ENCODE measurements around the gene GALR2.
"Not testable (repeated sequence)": the region's sequence is repeated elsewhere in the genome, so short reads cannot be mapped to it uniquely, and the experiment has no call there.

Gene GALR2

DNA sequence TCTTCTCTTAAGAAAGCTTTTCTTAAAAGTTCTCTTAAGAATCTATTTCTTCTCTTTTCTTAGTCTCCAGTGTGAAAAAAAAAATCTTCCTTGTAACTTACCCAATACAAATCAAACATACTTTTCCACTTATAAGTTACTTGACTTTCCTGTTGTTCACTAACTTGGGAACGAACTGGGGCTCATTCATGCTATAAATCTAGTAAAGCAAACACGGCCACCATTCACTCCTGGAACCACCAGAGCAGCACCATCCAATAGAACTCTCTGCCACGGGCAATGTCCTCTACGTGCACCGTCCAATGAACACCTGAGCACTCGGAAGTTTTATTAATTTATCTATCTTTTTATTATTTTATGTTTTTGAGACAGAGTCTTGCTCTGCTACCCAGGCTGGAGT is 23.0 kb upstream of the GALR2 start:
- no peaks in the 10 kb centered on the region for H3K4me1 ChIP-seq (ENCODE audit: control insufficient read depth, low read depth, low read length)
- H3K4me3 ChIP-seq (ENCODE audit: low read length), result no peak overlapping the region
- no peaks in the 10 kb centered on the region for H3K9me3 ChIP-seq (ENCODE audit: control insufficient read depth, low read depth, low read length)
- H3K27ac ChIP-seq (ENCODE audit: low read length), result no peak overlapping the region
- peaks cover 53% of the 10 kb centered on the region for H3K36me3 ChIP-seq (ENCODE audit: control insufficient read depth, low read depth, low read length)
- H3K27me3 ChIP-seq (ENCODE audit: control insufficient read depth, insufficient read depth, low read length), result no peaks in the 10 kb centered on the region
- H3K9ac ChIP-seq (ENCODE audit: low read length), result no peak overlapping the region

DNA sequence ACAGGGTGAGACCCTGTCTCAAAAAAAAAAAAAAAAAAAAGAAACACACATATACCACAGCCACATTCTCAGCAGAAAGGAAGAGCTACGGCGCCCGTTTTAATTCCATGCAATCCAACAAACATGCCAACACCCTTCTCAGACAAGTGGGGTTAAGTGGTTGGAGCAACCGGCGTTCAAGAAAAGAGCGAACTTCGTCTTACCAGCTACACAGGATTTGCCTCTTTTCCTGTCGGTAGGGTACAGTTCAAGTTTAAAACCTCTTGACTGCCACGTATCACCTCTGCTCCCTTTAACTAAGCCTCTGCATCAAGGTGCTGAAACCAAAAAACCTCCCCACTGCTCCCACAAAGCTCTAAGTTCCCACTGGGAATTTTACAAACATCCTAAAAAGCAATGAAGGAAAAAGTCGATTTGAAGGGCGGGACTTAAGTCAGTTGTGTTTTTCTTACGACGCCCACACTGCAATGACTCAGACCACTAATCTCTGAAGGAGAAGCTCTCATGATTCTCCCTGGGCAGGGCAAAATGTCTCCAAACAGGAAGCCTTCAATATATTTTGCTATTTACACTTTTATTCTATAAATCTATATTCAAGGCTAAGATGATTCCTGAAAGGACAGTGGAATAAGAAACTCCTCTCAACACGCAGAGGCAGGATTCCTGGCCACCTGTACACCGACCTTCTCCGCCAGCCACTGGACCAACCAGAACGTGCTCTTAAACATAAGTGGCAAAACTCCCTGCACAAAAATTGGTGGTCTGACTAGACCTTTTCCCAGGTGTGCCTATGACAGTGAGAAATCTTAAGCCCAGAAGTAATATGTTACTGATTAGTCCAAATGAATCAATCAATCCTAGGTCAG is 21.1 kb upstream of the GALR2 start:
- Histone ChIP-seq H3K27me3 (ENCODE audit: control insufficient read depth, insufficient read depth, low read length) (no peaks in the 10 kb centered on the region), H3K9me3 (ENCODE audit: control insufficient read depth, low read depth, low read length) (no peaks in the 10 kb centered on the region), H3K9ac (ENCODE audit: low read length) (no peak overlapping the region), H3K36me3 (ENCODE audit: control insufficient read depth, low read depth, low read length) (peaks cover 57% of the 10 kb centered on the region), H3K27ac (ENCODE audit: low read length) (no peak overlapping the region), H3K4me1 (ENCODE audit: control insufficient read depth, low read depth, low read length) (no peaks in the 10 kb centered on the region), H3K4me3 (ENCODE audit: low read length) (no peak overlapping the region)

DNA sequence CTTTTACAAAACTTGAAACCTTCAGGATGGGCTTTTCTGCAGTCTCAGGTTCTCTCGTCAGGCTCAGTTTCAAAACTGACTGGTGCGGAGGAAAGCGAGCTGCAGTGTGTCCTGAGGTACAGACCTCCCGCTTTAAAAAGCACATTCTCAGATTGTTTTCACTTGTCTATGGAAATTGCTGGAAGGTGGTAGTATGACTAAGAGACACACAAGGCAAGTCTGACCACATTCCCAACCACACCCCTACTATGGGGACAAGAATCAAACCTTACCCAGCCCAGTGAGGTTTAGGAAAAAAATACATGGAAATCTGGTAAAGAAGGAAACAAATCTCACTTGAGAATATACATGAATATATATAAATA is 20.5 kb upstream of the GALR2 start:
- peaks cover 57% of the 10 kb centered on the region for H3K36me3 ChIP-seq (ENCODE audit: control insufficient read depth, low read depth, low read length)
- H3K27ac ChIP-seq (ENCODE audit: low read length), result no peak overlapping the region
- H3K4me3 ChIP-seq (ENCODE audit: low read length), result no peak overlapping the region
- H3K9ac ChIP-seq (ENCODE audit: low read length), result no peak overlapping the region
- H3K9me3 ChIP-seq (ENCODE audit: control insufficient read depth, low read depth, low read length), result no peaks in the 10 kb centered on the region
- no peaks in the 10 kb centered on the region for H3K4me1 ChIP-seq (ENCODE audit: control insufficient read depth, low read depth, low read length)
- no peaks in the 10 kb centered on the region for H3K27me3 ChIP-seq (ENCODE audit: control insufficient read depth, insufficient read depth, low read length)

DNA sequence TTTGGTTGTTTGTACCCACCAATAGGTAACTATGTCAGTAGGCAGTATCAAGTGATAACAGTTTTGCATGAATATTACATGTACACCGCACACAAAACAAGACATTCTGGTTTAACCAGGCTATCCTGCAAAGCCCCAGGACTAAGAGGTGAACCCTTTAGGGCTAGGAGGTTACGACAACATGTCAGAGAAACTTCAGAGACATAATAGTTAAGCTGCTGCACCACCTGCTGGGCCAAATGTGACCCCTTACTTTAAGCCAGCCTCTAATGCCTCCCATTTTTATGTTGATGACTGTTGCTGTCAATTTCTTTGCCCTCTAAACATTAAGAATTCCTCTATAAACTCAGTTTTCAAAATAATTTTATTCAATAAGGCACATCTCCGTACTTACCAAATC is 17.7 kb upstream of the GALR2 start:
- Histone ChIP-seq H3K9me3 (ENCODE audit: control insufficient read depth, low read depth, low read length) (no peaks in the 10 kb centered on the region), H3K27ac (ENCODE audit: low read length) (no peak overlapping the region), H3K4me1 (ENCODE audit: control insufficient read depth, low read depth, low read length) (no peaks in the 10 kb centered on the region), H3K36me3 (ENCODE audit: control insufficient read depth, low read depth, low read length) (peaks cover 63% of the 10 kb centered on the region), H3K4me3 (ENCODE audit: low read length) (no peak overlapping the region), H3K9ac (ENCODE audit: low read length) (no peak overlapping the region), H3K27me3 (ENCODE audit: control insufficient read depth, insufficient read depth, low read length) (no peaks in the 10 kb centered on the region)

DNA sequence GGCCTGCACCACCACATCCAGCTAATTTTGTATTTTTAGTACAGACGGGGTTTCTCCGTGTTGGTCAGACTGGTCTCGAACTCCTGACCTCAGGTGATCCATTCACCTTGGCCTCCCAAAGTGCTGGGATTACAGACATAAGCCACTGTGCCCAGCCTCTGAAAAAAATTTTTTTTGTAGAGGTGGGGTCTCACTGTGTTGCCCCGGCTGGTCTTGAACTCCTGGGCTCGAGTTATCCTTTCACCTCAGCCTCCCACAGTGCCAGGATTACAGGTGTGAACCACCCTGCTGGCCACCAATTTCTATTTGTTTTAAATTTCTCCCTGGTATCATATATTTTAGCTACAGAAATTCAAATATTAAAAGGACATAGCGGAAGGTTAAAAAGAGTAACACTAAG is 16.3 kb upstream of the GALR2 start:
- not testable (repeated sequence) for H3K27ac ChIP-seq (ENCODE audit: low read length); H3K4me1 ChIP-seq (ENCODE audit: control insufficient read depth, low read depth, low read length); H3K27me3 ChIP-seq (ENCODE audit: control insufficient read depth, insufficient read depth, low read length); H3K9me3 ChIP-seq (ENCODE audit: control insufficient read depth, low read depth, low read length); H3K9ac ChIP-seq (ENCODE audit: low read length); H3K4me3 ChIP-seq (ENCODE audit: low read length)
- H3K36me3 ChIP-seq (ENCODE audit: control insufficient read depth, low read depth, low read length), result peaks cover 67% of the 10 kb centered on the region

DNA sequence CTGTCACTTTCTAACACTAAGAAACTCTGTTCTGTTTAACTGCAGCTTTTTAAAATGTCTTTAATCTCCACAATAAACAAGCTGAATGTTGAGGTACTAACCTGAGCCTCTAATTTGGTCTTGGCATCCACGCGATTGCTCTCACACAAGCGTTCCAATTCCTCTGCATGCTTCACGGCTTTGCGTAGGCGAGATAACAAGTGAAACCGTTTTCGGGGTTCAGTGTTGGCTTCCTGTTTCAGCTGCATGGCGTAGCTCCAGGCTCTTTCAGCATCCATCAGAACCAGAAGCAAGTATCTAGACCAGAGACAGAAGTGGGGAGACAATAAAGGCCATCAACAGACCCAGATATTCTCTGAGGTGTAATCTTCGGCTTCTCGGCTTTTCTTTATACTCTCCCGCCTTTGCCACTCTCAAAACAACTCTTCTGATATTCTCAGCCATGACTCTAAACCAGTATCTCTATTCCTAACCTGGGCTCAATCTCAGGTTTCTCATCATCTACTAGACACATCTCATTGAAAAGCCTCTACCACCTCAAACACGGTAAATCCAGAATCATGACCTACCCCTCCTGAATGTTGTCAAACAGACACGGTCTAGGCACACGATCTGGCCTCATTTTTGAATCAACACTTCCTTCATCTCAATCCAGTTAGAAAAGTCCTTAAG is 10.6 kb upstream of the GALR2 start:
- Histone ChIP-seq H3K9me3 (ENCODE audit: control insufficient read depth, low read depth, low read length) (no peaks in the 10 kb centered on the region), H3K27ac (ENCODE audit: low read length) (no peak overlapping the region), H3K4me1 (ENCODE audit: control insufficient read depth, low read depth, low read length) (no peaks in the 10 kb centered on the region), H3K27me3 (ENCODE audit: control insufficient read depth, insufficient read depth, low read length) (no peaks in the 10 kb centered on the region), H3K4me3 (ENCODE audit: low read length) (no peak overlapping the region), H3K9ac (ENCODE audit: low read length) (no peak overlapping the region), H3K36me3 (ENCODE audit: control insufficient read depth, low read depth, low read length) (peaks cover 81% of the 10 kb centered on the region)

DNA sequence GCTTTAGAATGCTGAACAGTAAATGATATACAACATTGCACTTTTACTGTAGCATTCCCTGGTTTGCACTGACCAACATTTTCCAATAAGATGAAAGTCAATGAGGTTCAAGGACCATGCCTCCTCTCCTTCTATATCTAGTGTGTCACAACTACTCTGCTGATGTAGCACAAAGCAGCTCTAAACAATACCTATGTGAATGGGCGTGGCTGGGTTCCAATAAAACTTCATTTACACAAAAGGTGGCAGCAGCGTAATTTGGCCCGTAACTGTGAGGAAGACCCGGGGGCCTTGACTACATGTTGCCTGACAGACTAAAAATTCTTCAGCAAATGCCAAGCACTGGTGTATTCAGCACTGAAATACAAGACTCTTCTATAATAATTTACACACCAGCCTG is 8.8 kb upstream of the GALR2 start:
- H3K36me3 ChIP-seq (ENCODE audit: control insufficient read depth, low read depth, low read length), result peaks cover 71% of the 10 kb centered on the region
- H3K4me3 ChIP-seq (ENCODE audit: low read length), result no peak overlapping the region
- no peak overlapping the region for H3K9ac ChIP-seq (ENCODE audit: low read length)
- peaks cover under 1% of the 10 kb centered on the region for H3K4me1 ChIP-seq (ENCODE audit: control insufficient read depth, low read depth, low read length)
- H3K9me3 ChIP-seq (ENCODE audit: control insufficient read depth, low read depth, low read length), result no peaks in the 10 kb centered on the region
- H3K27ac ChIP-seq (ENCODE audit: low read length), result no peak overlapping the region
- no peaks in the 10 kb centered on the region for H3K27me3 ChIP-seq (ENCODE audit: control insufficient read depth, insufficient read depth, low read length)

DNA sequence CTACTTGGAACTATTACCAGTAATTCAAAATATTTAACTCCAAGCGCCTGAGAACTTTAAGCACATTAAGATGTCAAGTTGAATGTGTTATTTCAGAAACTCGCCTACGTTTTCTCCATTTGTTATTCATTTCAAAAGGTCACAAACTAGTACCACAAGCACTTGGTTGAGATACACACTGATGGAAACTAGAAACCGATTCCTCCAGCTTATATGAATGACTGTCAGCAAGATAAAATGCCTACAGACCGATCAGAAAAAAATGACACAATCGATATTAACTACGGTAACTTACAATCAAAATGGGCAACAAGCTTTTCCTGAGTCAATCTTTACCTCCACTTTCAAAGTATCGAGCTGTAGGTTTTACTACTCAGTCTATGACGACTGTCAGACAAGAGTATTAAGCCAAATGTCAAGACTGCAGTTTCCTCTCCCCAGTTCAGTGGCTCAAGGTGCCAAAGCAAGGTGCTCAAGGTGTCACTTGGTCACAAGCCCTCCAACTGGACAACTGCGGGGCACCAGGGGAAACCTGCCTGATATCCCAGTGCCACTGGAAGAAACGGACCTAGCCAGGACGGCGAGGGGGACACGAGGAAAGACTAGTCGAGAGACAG is 2.9 kb upstream of the GALR2 start:
- peak overlapping the region; percentile 95 for H3K4me3 ChIP-seq (ENCODE audit: low read length)
- peak overlapping the region; percentile 47 for H3K27ac ChIP-seq (ENCODE audit: low read length)
- no peaks in the 10 kb centered on the region for H3K9me3 ChIP-seq (ENCODE audit: control insufficient read depth, low read depth, low read length)
- peaks cover 19% of the 10 kb centered on the region for H3K4me1 ChIP-seq (ENCODE audit: control insufficient read depth, low read depth, low read length)
- H3K27me3 ChIP-seq (ENCODE audit: control insufficient read depth, insufficient read depth, low read length), result peaks cover 40% of the 10 kb centered on the region
- H3K36me3 ChIP-seq (ENCODE audit: control insufficient read depth, low read depth, low read length), result peaks cover 21% of the 10 kb centered on the region
- H3K9ac ChIP-seq (ENCODE audit: low read length), result peak overlapping the region; percentile 88

DNA sequence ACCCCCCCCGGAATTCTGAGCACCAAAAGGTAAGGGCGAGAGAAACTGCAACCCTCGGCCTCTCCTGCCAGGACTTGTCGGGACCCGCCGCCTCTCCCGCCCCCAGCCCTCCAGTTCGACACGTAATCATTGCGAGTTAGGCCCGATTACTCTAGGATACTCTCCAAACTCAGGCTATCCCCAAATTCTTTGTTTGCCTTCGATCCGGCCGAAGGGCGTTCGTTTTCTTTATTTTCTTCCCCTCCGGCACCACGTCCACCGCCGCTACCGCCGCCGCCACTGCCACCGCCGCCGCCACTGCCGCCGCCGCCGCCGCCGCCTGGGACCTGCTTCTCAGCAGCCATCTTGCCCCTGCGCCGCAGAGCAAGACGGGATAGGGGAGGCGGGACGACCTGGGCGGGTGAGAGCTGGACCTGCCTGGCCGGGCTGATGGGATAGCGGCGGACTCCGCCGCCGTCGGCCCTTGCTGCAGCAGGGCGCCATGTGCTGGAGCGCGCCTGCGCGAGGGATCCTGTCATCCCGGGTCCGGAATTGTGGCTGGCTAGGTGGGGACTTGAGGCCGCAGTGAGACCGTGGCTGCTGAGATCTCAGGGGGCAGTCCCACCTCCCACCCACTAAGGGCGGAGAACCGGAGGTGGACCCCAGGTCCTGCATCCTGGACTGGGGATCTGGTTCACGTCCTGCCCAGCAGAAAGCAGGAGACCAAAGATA is 2.3 kb upstream of the GALR2 start, which contains the start of gene SRP68:
Gene SRP68, minus strand, starts transcription at position 370 of the 711 bp plus-strand sequence. Its CDS starts 26 bp downstream, at position 344.
- H3K9ac ChIP-seq (ENCODE audit: low read length), result peak within 1 kb of the TSS; percentile 88
- H3K4me1 ChIP-seq (ENCODE audit: control insufficient read depth, low read depth, low read length), result peaks cover 24% of the 10 kb centered on the region
- no peaks in the 10 kb centered on the region for H3K9me3 ChIP-seq (ENCODE audit: control insufficient read depth, low read depth, low read length)
- peak within 1 kb of the TSS; percentile 47 for H3K27ac ChIP-seq (ENCODE audit: low read length)
- peaks cover 15% of the 10 kb centered on the region for H3K36me3 ChIP-seq (ENCODE audit: control insufficient read depth, low read depth, low read length)
- H3K4me3 ChIP-seq (ENCODE audit: low read length), result peak within 1 kb of the TSS; percentile 95
- peaks cover 46% of the 10 kb centered on the region for H3K27me3 ChIP-seq (ENCODE audit: control insufficient read depth, insufficient read depth, low read length)

DNA sequence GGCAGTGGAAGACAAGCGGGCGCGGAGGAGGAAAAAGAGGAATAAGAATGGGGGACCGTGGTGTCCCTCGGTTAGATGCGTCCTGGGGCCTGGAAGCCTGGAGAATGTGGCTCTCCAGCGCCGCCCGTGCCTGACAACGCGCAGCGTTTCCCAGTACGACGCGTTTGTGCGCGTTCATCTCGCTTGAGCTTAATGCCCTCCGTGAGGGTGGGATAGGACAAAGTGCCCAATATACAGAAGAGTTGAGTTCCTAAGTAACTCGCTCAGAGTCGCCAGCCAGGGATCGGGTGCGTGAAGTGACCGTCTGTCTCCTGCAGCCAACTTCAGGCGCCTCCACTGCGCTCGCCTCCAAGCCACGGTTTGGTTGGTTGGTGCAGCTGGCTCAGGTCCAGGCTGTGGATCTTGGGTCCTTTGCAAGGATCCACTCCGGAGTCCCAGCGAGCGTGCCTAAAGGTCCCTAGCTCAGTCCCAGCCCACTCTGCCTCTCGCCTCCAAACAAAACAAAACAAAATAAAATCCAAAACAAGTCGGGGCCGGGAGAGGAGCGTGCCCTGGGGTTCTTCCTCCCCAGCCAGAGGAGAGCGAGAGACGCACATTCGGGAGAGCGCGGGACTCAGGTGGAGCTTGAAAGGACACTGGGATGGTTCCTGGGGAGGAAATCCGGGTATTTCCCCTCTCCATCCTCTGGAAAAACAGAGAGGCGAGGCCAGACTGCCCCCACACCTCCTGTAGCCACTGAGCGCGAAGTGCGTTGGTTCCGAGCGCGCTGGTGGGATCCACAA is 974 bp downstream of the GALR2 start:
- no peaks in the 10 kb centered on the region for H3K9me3 ChIP-seq (ENCODE audit: control insufficient read depth, low read depth, low read length)
- H3K4me3 ChIP-seq (ENCODE audit: low read length), result peak overlapping the region; percentile 36
- peaks cover 79% of the 10 kb centered on the region for H3K27me3 ChIP-seq (ENCODE audit: control insufficient read depth, insufficient read depth, low read length)
- no peak overlapping the region for H3K27ac ChIP-seq (ENCODE audit: low read length)
- H3K9ac ChIP-seq (ENCODE audit: low read length), result no peak overlapping the region
- no peaks in the 10 kb centered on the region for H3K36me3 ChIP-seq (ENCODE audit: control insufficient read depth, low read depth, low read length)
- H3K4me1 ChIP-seq (ENCODE audit: control insufficient read depth, low read depth, low read length), result peaks cover 39% of the 10 kb centered on the region
